GM12878 (cell line): ENCODE measurements around the gene GRK6. TPM values are rescaled to one million over a fixed set of nuclear protein-coding genes. Genes with fewer than 3 reads are reported as not detected.

Experiments used
- ATF7 ChIP-seq: fragments of 450-650 bp; IDR thresholded peaks from 2 replicates; pipeline ENCODE4 v1.6.1; 2016; ENCODE audit warnings: low read depth, mild to moderate bottlenecking
- CBFB ChIP-seq: IDR thresholded peaks from 2 replicates; pipeline ENCODE4 v1.6.1; 2016; ENCODE audit warnings: antibody characterized with exemption, low read depth
- CHD2 ChIP-seq: IDR thresholded peaks from 2 replicates; pipeline ENCODE4 v1.6.1; 2011; ENCODE audit warnings: low read depth, low read length, improper control_type of control experiment, borderline replicate concordance
- DPF2 ChIP-seq: fragments of 450-650 bp; IDR thresholded peaks from 2 replicates; pipeline ENCODE4 v1.6.1; 2017; ENCODE audit warnings: mild to moderate bottlenecking
- EP300 ChIP-seq, 2 experiments: fragments of 150-350 bp in 1 of 2; IDR thresholded peaks; 2 replicates each; pipeline ENCODE4 v1.6.1; 2011 to 2012; ENCODE audit warnings: low read depth in 2 of 2, low read length in 2 of 2, borderline replicate concordance in 1 of 2, improper control_type of control experiment in 1 of 2, inconsistent platforms in 1 of 2; ENCODE audit not compliant: control insufficient read depth in 1 of 2
- IKZF2 ChIP-seq, 2 experiments: fragments of 450-650 bp; IDR thresholded peaks; 2 replicates each; pipeline ENCODE4 v1.6.1; 2017; ENCODE audit warnings: mild to moderate bottlenecking in 2 of 2, moderate library complexity in 2 of 2
- JUND ChIP-seq: IDR thresholded peaks from 2 replicates; pipeline ENCODE4 v1.6.1; 2012; ENCODE audit warnings: low read depth, mild to moderate bottlenecking, low read length, improper control_type of control experiment, moderate library complexity
- MXI1 ChIP-seq: fragments of 150-350 bp; IDR thresholded peaks from 2 replicates; pipeline ENCODE4 v1.6.1; 2011; ENCODE audit warnings: low read depth, mild to moderate bottlenecking, inconsistent platforms, low read length, improper control_type of control experiment
- POLR2AphosphoS2 ChIP-seq: IDR thresholded peaks from 2 replicates; pipeline ENCODE4 v1.6.1; 2011; ENCODE audit warnings: low read depth, mild to moderate bottlenecking, low read length, improper control_type of control experiment, moderate library complexity
- RAD21 ChIP-seq: IDR thresholded peaks from 2 replicates; pipeline ENCODE4 v1.6.1; 2011; ENCODE audit warnings: mild to moderate bottlenecking, low read depth, low read length, moderate library complexity; ENCODE audit not compliant: insufficient read depth
- RUNX3 ChIP-seq: IDR thresholded peaks from 2 replicates; pipeline ENCODE4 v1.6.1; 2012; ENCODE audit warnings: low read length, inconsistent platforms
- SMARCA5 ChIP-seq: fragments of 450-650 bp; IDR thresholded peaks from 2 replicates; pipeline ENCODE4 v1.6.1; 2017; ENCODE audit warnings: mild to moderate bottlenecking
- SMC3 ChIP-seq: IDR thresholded peaks from 2 replicates; pipeline ENCODE4 v1.6.1; 2011; ENCODE audit warnings: low read length, improper control_type of control experiment, borderline replicate concordance
- YY1 ChIP-seq: IDR thresholded peaks from 2 replicates; pipeline ENCODE4 v1.6.1; 2011; ENCODE audit warnings: low read depth, mild to moderate bottlenecking, low read length
- polyA plus RNA-seq, 11 experiments: library from polyadenylated mRNA; depleted of rRNA in 4 of 11; unstranded in 6 of 11; stranded (reverse) in 5 of 11; fragments of >200 nt; fragmentation: Nextera tagmentation in 4 of 11; fragmentation: Illumina TruSeq in 1 of 11; extraction: Ambion mirVana in 4 of 11; extraction: Trizol in 1 of 11; gene quantifications; 1 replicate in 1 of 11; 2 replicates in 10 of 11; pipeline versions ENCODE4 v1.2.1 to v1.2.3, GENCODE V29; 2011 to 2016; ENCODE audit warnings: inconsistent platforms in 2 of 11, missing spikeins in 2 of 11, low read depth in 1 of 11
- total RNA-seq, 4 experiments: library from RNA; depleted of rRNA in 3 of 4; stranded (reverse); fragments of >200 nt in 3 of 4; fragmentation: Illumina TruSeq in 1 of 4; extraction: Trizol in 1 of 4; gene quantifications; 2 replicates each; pipeline versions ENCODE4 v1.2.1 to v1.2.3, GENCODE V29; 2013 to 2021
- TF ChIP-seq, protein P1 (sequence below): IDR thresholded peaks from 2 replicates; pipeline ENCODE4 v1.6.1; 2012; ENCODE audit warnings: low read depth, low read length, improper control_type of control experiment
- TF ChIP-seq, protein P2 (sequence below): fragments of 450-650 bp; IDR thresholded peaks from 2 replicates; pipeline ENCODE4 v1.6.1; 2017; ENCODE audit warnings: mild to moderate bottlenecking, low read depth, inconsistent platforms; ENCODE audit not compliant: poor library complexity, severe bottlenecking
- TF ChIP-seq, protein P3 (sequence below): fragments of 450-650 bp; IDR thresholded peaks from 2 replicates; pipeline ENCODE4 v1.6.1; 2018; ENCODE audit warnings: mild to moderate bottlenecking, low read depth, moderate library complexity; ENCODE audit not compliant: partially characterized antibody
- TF ChIP-seq, protein P4 (sequence below): fragments of 450-650 bp; IDR thresholded peaks from 2 replicates; pipeline ENCODE4 v1.6.1; 2018; ENCODE audit warnings: borderline replicate concordance, mild to moderate bottlenecking; ENCODE audit not compliant: partially characterized antibody

The GRK6 gene
- total and polyA plus RNA-seq, 10 of the 15 experiments (the other 5 are each of a cell fraction or from before 2014, with no cell fraction given) = 0.79 to 124 (median 41.6) TPM

DNA sequence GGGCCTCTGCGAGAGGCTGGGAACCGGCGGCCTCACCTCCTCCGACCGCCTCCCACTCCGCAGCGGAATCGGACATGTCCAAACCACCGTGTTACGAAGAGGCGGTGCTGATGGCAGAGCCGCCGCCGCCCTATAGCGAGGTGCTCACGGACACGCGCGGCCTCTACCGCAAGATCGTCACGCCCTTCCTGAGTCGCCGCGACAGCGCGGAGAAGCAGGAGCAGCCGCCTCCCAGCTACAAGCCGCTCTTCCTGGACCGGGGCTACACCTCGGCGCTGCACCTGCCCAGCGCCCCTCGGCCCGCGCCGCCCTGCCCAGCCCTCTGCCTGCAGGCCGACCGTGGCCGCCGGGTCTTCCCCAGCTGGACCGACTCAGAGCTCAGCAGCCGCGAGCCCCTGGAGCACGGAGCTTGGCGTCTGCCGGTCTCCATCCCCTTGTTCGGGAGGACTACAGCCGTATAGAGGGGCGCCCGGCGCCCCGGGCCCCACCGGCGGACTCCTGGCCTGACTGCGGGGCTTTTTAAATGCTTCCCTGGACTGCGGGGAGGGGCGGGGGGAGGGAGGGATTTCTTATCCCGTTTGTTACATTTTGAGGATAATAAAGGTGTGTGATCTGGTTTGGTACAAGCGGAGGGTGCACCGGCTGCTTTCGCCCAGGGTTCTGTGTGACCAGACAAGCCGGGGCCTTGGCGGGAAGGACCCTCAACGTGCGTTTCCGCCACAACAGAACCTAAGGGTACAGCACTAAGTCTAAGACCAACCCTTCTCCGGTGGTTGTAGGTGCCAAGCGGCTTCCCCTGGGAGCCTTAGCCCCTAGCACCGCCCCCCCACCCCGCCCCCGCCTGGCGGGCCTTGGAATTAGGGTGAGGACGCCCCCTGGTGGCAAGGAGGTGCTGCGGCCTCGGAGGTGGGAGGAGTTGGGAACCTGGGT is 29.4 kb downstream of the GRK6 start (continued):
- TF ChIP-seq, protein P1, sequence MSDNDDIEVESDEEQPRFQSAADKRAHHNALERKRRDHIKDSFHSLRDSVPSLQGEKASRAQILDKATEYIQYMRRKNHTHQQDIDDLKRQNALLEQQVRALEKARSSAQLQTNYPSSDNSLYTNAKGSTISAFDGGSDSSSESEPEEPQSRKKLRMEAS = no peak
- TF ChIP-seq, protein P2, sequence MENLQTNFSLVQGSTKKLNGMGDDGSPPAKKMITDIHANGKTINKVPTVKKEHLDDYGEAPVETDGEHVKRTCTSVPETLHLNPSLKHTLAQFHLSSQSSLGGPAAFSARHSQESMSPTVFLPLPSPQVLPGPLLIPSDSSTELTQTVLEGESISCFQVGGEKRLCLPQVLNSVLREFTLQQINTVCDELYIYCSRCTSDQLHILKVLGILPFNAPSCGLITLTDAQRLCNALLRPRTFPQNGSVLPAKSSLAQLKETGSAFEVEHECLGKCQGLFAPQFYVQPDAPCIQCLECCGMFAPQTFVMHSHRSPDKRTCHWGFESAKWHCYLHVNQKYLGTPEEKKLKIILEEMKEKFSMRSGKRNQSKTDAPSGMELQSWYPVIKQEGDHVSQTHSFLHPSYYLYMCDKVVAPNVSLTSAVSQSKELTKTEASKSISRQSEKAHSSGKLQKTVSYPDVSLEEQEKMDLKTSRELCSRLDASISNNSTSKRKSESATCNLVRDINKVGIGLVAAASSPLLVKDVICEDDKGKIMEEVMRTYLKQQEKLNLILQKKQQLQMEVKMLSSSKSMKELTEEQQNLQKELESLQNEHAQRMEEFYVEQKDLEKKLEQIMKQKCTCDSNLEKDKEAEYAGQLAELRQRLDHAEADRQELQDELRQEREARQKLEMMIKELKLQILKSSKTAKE = no peak
- TF ChIP-seq YY1 = peak; percentile 68
- TF ChIP-seq ATF7 = no peak
- peak; percentile 26; the same call in 1 of the 2 replicates for TF ChIP-seq SMARCA5
- no peak for TF ChIP-seq RUNX3
- TF ChIP-seq, protein P3, sequence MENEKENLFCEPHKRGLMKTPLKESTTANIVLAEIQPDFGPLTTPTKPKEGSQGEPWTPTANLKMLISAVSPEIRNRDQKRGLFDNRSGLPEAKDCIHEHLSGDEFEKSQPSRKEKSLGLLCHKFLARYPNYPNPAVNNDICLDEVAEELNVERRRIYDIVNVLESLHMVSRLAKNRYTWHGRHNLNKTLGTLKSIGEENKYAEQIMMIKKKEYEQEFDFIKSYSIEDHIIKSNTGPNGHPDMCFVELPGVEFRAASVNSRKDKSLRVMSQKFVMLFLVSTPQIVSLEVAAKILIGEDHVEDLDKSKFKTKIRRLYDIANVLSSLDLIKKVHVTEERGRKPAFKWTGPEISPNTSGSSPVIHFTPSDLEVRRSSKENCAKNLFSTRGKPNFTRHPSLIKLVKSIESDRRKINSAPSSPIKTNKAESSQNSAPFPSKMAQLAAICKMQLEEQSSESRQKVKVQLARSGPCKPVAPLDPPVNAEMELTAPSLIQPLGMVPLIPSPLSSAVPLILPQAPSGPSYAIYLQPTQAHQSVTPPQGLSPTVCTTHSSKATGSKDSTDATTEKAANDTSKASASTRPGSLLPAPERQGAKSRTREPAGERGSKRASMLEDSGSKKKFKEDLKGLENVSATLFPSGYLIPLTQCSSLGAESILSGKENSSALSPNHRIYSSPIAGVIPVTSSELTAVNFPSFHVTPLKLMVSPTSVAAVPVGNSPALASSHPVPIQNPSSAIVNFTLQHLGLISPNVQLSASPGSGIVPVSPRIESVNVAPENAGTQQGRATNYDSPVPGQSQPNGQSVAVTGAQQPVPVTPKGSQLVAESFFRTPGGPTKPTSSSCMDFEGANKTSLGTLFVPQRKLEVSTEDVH = no peak
- TF ChIP-seq DPF2 = no peak
- no peak for TF ChIP-seq EP300 (IDR thresholded peaks at IDR 0.05; ENCODE audit: borderline replicate concordance in 1 of 2, control insufficient read depth in 1 of 2, low read depth in 2 of 2, low read length in 2 of 2)
- TF ChIP-seq IKZF2 (IDR thresholded peaks at IDR 0.05) = peak in 1 of 2 experiments; percentile 51; a peak in 2 of 4 replicates
- TF ChIP-seq CBFB = 0 out of 2 replicates have a peak, but pooled peaks have one; percentile 17
- TF ChIP-seq SMC3 = peak; percentile 66; the same call in 1 of the 2 replicates
- peak; percentile 2 for TF ChIP-seq MXI1
- TF ChIP-seq JUND = no peak
- TF ChIP-seq, protein P4, sequence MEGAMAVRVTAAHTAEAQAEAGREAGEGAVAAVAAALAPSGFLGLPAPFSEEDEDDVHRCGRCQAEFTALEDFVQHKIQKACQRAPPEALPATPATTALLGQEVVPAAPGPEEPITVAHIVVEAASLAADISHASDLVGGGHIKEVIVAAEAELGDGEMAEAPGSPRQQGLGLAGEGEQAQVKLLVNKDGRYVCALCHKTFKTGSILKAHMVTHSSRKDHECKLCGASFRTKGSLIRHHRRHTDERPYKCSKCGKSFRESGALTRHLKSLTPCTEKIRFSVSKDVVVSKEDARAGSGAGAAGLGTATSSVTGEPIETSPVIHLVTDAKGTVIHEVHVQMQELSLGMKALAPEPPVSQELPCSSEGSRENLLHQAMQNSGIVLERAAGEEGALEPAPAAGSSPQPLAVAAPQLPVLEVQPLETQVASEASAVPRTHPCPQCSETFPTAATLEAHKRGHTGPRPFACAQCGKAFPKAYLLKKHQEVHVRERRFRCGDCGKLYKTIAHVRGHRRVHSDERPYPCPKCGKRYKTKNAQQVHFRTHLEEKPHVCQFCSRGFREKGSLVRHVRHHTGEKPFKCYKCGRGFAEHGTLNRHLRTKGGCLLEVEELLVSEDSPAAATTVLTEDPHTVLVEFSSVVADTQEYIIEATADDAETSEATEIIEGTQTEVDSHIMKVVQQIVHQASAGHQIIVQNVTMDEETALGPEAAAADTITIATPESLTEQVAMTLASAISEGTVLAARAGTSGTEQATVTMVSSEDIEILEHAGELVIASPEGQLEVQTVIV = no peak
- TF ChIP-seq CHD2 = peak; percentile 43; the same call in 1 of the 2 replicates
- TF ChIP-seq RAD21 = peak; percentile 72
- peak; percentile 78; the same call in 1 of the 2 replicates for TF ChIP-seq POLR2AphosphoS2
